ENCODE results near the gene NDUFAF4. TPM values are rescaled to one million over a fixed set of nuclear protein-coding genes. Genes with fewer than 3 reads are reported as not detected.

The NDUFAF4 gene
- 31.7 and 43.2 TPM in 2 replicates for total RNA-seq

GRCh38 chr6:96897396-96898240 is at the start of gene NDUFAF4:
NDUFAF4 (minus strand) TSS chr6:96897891; CDS start chr6:96897801, 90 bp downstream.

Other genes with a start within 250 kb of the NDUFAF4 start
- gene GPR63, start 60.4 kb downstream of the NDUFAF4 start, total RNA-seq = 0.51 and 0.78 TPM in 2 replicates
- gene KLHL32, start 26.8 kb upstream of the NDUFAF4 start, total RNA-seq = 0.05 TPM in 1 of 2 replicates, not detected in the other

Measured in airway epithelial cell (primary cell).